GM18909 (cell line): Measurements from ENCODE around the gene CAPZB.

Source experiments
- ATAC-seq: cut with Tn5 transposase; IDR thresholded peaks from one replicate; pipeline ENCODE4 v1.9.1; 2021; ENCODE audit warnings: mild to moderate bottlenecking; ENCODE audit not compliant: unreplicated experiment, poor library complexity

Gene CAPZB

GRCh38 chr1:19433719-19433998 is 51.7 kb downstream of the CAPZB start:
- ATAC-seq, result no peak

- no peak for ATAC-seq
Measured at GRCh38 chr1:19432943-19433718, 52.2 kb downstream of the CAPZB start.

GRCh38 chr1:19430121-19431068 is 54.9 kb downstream of the CAPZB start:
- no peak for ATAC-seq

GRCh38 chr1:19429611-19430010 is 55.7 kb downstream of the CAPZB start:
- no peak for ATAC-seq

GRCh38 chr1:19427087-19427781 is 58.1 kb downstream of the CAPZB start:
- ATAC-seq, result no peak

- ATAC-seq, result no peak
Measured at GRCh38 chr1:19426294-19427086, 58.8 kb downstream of the CAPZB start.

GRCh38 chr1:19425646-19426239 is 59.6 kb downstream of the CAPZB start:
- ATAC-seq, result no peak

GRCh38 chr1:19424651-19425570 is 60.4 kb downstream of the CAPZB start:
- no peak for ATAC-seq

- no peak for ATAC-seq
Measured at GRCh38 chr1:19423130-19423529, 62.2 kb downstream of the CAPZB start.

GRCh38 chr1:19421365-19421764 is 64.0 kb downstream of the CAPZB start:
- ATAC-seq, result no peak

GRCh38 chr1:19420606-19421005 is 64.7 kb downstream of the CAPZB start:
- ATAC-seq, result no peak

- no peak for ATAC-seq
Measured at GRCh38 chr1:19419691-19420090, 65.6 kb downstream of the CAPZB start.

GRCh38 chr1:19418503-19418971 is 66.8 kb downstream of the CAPZB start:
- no peak for ATAC-seq

GRCh38 chr1:19416921-19417470 is 68.3 kb downstream of the CAPZB start:
- ATAC-seq, result no peak

GRCh38 chr1:19416145-19416544 is 69.2 kb downstream of the CAPZB start:
- ATAC-seq, result no peak

- no peak for ATAC-seq
Measured at GRCh38 chr1:19414515-19415121, 70.7 kb downstream of the CAPZB start.

GRCh38 chr1:19413999-19414398 is 71.3 kb downstream of the CAPZB start:
- no peak for ATAC-seq

GRCh38 chr1:19412654-19413053 is 72.7 kb downstream of the CAPZB start:
- no peak for ATAC-seq
